Stimulated activated CD8-positive, alpha-beta memory T cell treated with anti-CD3 and anti-CD28 coated beads, Interleukin-4, amount 100 ng/mL, for 1 hour (primary cell): ENCODE measurements around the gene DNAAF8.
"Not testable (repeated sequence)": the region's sequence is repeated elsewhere in the genome, so short reads cannot be mapped to it uniquely, and the experiment has no call there.

Source experiments
- DNase-seq, 2 donors: peaks; one replicate each; pipeline ENCODE4 v3.0.0-alpha.2; 2020; ENCODE audit warnings: low read depth in 2 of 2, low spot score in 1 of 2

DNAAF8 gene

DNA sequence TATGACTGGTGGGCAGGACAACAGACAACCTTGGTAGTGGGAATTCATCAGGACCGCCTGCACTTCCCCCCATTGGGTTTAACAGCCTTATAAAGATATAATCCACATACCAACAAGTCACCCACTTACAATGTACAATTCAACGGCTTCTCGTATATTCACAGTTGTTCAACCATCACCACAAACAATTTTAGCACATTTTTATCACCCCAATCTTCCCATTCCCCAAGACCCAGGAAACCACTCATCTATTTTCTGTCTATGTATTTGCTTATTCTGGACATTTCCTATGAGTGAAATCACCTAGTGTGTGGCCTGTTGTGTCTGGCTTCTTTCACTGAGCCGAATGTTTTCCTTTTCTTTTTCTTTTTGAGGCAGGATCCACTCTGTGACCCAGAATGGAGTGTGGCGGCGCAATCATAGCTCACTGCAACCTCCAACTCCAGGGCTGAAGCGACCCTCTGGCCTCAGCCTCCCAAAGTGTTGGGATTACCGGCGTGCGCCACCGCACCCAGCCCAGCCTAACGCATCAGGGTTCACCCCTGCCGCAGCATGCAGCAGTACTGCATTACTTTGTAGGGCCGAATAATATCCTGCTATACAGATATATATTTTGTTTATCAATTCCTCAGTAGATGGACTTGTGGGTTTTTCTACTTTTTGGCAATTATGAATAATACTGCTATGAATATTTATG, 11.1 kb upstream of the DNAAF8 start:
- DNase-seq = no peak

DNA sequence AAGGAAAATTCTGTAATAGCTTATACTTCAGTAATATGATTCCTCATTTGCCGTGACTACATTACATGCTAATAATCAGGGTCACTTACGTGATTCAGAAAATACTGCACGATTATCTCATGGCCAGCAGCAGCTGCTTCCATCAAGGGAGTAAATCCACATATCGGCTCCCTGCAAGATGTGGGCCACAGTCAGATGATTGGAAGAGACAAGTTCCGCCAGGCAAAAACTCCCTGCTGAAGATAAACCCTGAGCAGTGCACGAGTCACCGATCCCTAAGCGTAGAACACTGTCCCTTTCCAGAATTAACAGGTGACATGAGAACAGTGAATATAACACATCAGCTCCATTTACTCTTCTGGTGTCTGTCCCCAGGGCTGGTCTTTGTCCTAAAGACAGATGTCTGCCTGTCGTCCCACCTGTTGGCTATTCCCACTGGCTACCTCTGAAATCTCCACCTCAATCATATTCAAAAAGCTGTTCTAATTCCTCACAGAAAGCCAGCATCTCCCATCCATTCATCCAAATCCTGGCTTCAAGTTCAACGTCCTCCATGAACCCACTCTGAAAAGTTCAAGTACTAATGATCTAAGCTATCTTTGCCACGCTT, 9.6 kb upstream of the DNAAF8 start:
- no peak for DNase-seq

DNA sequence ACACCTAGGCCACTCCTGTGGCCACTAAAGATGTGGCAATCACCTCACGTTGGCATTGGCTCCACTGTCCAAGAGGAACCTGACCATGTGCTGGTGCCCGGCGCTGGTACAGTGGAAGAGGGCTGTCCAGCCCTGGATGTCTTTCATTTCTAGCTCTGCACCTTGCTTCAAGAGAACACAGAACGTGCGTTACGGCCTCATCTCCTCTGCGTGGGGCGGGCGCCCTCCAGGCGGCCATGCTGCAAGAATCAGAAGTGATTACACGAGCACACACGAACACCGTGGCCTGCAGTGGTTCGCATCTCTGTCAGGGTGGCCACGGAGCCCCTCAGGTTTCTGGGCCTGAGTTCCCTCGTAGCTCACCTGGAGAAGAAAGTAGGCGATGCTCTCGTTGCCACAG, 7.7 kb upstream of the DNAAF8 start:
- DNase-seq = no peak

DNA sequence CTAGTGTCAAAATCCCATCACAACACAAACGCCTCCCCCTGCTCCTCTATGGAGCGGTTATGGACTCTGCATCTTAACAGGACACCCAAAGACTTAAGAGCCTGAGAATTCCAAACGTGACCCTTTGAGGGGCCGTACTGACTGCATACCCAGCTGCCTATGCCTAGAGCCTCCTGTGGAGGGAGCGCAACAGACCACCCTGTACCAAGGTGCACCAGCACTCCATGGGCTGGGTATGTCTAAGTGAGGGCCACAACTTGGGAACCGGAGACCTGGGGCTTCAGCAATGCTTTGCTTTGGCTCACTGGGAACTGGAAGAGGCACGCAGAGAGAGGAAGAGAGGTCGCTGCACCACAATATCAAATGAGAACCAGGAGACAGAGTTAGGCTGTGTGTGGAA, 5.7 kb upstream of the DNAAF8 start:
- no peak for DNase-seq

- DNase-seq = no peak
Observed at GRCh38 chr16:4729876-4730275, 4.5 kb upstream of the DNAAF8 start.

- no peak for DNase-seq
Observed at GRCh38 chr16:4733211-4733742, 1.1 kb upstream of the DNAAF8 start.

DNA sequence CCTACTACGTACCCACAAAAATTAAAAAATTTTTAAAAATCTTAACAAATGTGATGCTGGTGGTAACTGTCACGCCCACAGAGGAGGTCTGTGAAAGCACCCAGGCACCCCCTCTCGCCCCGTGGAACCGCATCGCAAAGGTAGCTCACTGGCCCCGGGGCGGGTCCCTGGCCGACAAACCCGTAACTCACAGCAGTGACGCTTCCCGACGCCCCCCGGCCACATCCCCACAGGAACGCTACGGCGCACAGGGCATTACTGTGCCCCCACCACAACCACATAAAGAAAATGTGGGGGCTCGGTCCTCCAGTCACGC, 632 bp upstream of the DNAAF8 start:
- no peak for DNase-seq

DNA sequence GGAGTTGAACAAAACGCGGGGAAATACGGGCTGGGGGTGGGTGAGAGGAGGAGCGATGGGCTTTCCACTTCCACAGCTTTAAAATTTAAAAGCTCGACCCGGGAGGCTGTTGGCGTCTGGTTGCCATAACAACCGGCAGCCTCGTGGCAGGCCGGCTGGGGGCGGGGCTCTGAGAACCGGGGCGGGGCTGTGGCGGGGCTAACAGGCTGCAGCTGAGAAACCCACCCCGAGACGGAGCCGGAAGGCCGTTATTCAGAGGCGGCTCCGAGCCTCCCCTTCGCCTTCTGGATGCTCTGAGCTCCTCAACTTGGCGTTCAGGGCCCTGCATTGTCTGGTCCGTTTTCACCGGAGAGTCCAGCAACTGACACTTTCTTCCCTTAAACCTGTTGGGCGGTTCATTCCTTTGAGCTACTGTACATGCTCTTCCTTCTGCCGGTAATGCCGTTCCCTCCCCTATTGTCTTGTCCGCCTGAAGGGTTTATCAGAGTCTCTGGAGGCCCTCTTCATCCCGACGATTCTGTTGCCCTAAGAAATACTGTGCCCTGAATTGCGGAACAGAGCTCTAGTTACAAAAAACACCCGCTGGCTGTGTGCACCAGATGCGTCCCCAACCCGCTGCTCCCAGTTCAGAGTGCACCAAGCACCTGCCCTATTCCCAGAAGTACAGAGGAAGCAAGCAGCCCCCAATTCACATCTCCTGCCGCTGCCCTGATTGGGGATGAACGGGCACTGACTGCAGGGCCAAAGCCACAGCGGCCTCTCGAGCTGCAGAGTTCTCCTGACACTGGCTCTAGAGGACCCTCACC, 596 bp downstream of the DNAAF8 start:
- DNase-seq = peak; percentile 90 to 93

DNA sequence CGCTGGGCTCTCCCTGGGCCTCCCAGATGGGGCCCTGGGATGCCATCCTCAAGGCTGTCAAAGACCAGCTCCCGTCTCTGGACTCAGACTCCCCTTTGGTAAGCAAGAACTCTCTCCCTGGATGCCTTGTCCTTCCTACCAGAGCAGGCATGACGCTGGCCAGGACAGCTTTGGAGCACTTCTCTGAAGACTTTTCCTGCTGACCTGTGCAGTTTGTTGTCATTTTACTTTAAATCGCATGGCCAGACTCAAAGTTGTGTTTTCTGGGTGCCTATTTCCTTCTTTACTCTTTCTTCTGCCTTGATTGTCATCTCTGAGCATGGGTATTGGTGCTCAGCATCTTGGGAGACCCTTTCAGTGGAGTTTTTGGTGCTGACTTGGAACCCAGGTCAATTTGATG, 2.2 kb downstream of the DNAAF8 start:
- no peak for DNase-seq

- no peak for DNase-seq
Observed at GRCh38 chr16:4737545-4737944, 3.2 kb downstream of the DNAAF8 start.

DNA sequence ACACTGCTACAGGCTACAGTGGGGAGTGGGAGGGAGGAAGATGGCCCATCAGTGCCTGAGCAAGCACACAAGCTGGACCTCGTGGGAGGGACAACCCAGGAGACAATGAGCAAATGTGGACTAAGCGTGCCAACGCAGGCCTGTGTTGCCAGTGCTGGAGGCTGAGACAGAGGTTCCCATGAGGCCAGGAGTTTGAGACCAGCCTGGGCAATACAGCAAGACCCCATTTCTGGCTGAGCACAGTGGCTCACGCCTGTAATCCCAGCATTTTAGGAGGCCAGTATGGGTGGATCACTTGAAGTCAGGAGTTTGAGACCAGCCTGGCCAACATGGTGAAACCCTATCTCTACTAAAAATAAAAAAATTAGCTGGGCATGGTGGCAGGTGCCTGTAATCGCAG, 4.0 kb downstream of the DNAAF8 start:
- not testable (repeated sequence) for DNase-seq

GRCh38 chr16:4743226-4743878, 9.0 kb downstream of the DNAAF8 start:
- no peak for DNase-seq

- DNase-seq = no peak
Observed at GRCh38 chr16:4744555-4745273, 10.4 kb downstream of the DNAAF8 start.

GRCh38 chr16:4745274-4745569, 10.9 kb downstream of the DNAAF8 start:
- no peak for DNase-seq

- DNase-seq = no peak
Observed at GRCh38 chr16:4746215-4746614, 11.9 kb downstream of the DNAAF8 start.

- no peak for DNase-seq
Observed at GRCh38 chr16:4746991-4747574, 12.7 kb downstream of the DNAAF8 start.

DNA sequence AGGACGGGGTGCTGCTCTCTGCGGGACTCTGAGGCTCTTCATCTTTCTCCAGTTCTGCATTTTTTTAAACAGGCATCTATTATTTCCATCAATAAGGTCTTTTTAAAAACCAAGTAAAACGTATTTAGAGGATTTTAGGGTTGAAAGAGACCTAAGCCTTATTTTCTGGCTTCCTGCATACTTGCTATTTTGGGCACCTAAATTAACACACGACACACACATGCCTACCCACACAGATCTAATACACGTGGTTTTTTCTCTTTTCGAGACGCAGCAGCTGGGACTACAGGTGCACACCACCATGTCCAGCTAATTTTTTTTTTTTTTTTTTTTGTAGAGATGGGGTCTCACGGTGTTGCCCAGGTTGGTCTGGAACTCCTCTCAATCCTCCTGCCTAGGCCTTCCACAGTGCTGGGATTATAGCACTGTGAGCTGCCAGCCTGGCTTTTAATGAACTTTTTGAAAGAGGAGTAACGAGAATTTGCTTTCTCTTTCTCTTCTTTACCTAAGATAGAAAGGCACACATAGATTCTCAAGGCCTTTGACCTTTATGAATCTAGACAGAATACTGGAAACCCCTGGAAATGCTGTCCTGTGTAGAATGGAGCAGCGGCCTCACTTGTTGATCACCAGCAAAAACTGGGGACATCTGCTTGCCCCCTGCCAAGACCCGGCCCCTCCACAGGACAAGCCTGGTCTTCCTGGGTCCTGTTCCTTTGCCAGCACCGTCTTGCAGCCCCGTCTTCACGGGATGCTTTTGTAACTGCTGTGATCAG, 13.8 kb downstream of the DNAAF8 start:
- DNase-seq = no peak

DNA sequence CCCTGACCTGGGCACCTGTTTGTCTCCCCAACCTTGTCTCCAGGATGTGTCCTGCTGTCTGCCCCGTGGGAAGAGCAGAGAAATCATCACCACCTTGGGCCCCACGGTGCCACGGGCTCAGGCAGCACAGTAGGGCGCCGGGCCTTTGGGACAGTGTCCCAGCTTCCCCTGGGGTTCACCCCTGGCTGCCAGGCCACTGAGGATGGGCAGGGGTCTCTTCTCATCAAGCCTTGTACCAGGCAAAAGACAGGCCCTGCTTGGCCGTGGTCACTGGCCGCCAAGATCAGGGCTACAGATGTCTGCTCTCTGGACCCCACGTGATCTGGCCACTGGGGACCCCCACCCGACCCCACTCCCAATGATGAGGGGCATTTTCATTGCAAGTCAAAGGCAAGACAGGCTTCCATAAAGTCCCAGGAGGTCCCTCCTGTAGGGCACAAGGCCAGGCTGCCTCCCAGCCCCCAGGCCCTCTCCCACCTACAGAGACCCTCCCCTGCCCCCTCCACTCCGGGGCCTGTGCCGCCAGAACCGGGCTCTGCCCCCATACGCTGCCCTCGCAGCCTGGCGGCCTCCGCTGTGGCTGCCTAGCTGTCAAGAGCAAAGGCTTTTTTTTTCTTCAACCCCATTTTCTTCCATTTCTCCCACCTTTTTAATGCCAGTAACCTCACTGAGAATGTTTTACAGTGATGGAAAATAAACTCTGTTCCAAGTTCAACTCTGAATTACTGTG, 14.5 kb downstream of the DNAAF8 start:
- DNase-seq = no peak

DNA sequence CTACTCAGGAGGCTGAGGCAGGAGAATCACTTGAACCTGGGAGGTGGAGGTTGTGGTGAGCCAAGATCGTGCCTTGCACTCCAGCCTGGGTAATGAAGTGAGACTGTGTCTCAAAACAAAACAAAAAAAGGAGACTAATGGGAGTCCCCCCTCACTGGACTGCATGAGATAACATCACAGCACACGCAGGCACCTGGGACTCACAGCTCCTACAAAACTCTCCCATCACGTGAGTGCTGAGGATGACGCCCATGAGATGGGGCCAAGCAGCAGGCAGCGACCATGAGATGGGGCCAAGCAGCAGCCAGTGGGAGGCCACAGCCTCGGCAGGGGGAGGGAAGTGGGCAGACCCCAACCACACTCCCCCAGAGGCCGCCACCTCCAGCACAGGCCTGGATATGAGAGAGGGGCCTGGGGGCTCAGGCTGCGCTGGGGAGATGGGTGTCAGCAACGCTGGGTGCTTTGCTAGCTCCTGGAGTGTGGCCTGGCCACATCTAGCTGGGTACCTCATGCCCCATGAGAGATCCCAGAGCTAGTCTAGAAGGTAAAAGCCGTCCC, 15.4 kb downstream of the DNAAF8 start:
- DNase-seq = no peak
